WTC11 (cell line): ENCODE measurements around the gene EFS.

ENCODE experiments used
- GABPB1 ChIP-seq: sonication (generic); formaldehyde crosslinking; IDR thresholded peaks from 2 replicates; pipeline ENCODE4 v1.8.1; 2023; ENCODE audit warnings: mild to moderate bottlenecking, missing genetic modification reagents
- HMGA2 ChIP-seq: fragments of 250-450 bp; sonication (Bioruptor Pico); IDR thresholded peaks from 2 replicates; pipeline ENCODE4 v1.4.0; 2021; ENCODE audit warnings: mild to moderate bottlenecking, moderate library complexity
- SOX15 ChIP-seq: fragments of 250-450 bp; sonication (Bioruptor Pico); IDR thresholded peaks from 2 replicates; pipeline ENCODE4 v1.9.0; 2021; ENCODE audit warnings: mild to moderate bottlenecking
- SP1 ChIP-seq: sonication (generic); formaldehyde crosslinking; conservative IDR thresholded peaks from 2 replicates; pipeline ENCODE4 v1.8.1; 2022; ENCODE audit warnings: missing genetic modification reagents
- TF ChIP-seq, protein P1 (sequence below): fragments of 200-600 bp; IDR thresholded peaks from 2 replicates; pipeline ENCODE4 v1.8.0; 2022; ENCODE audit warnings: antibody characterized with exemption
- TF ChIP-seq, protein P2 (sequence below): sonication (generic); formaldehyde crosslinking; IDR thresholded peaks from 2 replicates; pipeline ENCODE4 v1.8.1; 2023; ENCODE audit warnings: mild to moderate bottlenecking, missing genetic modification reagents, moderate library complexity

DNA sequence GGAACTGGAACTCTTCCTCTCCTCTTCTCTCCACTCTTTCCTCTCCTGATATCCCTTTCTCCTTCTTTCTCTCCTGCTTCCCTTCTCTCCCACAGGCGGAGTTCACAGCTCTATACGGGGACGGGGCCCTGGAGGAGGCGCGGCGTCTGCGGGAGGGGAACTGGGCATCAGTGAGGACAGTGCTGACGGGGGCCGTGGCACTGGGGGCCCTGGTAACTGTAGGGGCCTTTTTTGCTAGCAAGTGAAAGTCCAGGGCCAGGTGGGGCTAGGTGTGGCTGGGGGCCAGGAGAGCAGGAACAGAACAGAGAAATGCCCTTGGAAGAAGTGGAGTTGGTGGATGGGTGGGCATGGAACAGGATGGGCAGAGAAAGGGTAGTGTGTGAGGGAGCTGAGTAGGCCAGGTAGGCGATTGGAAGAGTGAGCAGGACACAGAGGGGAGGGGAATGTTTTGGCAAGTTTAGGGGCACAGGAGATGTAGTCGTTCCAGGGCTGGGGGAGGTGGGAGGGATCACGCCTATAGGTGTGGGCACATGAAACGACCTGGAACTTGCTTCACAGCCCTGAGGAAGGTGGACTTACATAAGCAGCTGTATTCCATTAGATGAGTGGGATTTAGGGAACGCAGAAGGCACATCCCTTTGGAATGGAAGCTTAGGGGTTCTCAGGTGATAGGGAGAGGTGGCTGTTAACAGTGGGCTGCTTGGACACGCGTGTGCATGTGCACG, 56.1 kb downstream of the EFS start:
- TF ChIP-seq, protein P1, sequence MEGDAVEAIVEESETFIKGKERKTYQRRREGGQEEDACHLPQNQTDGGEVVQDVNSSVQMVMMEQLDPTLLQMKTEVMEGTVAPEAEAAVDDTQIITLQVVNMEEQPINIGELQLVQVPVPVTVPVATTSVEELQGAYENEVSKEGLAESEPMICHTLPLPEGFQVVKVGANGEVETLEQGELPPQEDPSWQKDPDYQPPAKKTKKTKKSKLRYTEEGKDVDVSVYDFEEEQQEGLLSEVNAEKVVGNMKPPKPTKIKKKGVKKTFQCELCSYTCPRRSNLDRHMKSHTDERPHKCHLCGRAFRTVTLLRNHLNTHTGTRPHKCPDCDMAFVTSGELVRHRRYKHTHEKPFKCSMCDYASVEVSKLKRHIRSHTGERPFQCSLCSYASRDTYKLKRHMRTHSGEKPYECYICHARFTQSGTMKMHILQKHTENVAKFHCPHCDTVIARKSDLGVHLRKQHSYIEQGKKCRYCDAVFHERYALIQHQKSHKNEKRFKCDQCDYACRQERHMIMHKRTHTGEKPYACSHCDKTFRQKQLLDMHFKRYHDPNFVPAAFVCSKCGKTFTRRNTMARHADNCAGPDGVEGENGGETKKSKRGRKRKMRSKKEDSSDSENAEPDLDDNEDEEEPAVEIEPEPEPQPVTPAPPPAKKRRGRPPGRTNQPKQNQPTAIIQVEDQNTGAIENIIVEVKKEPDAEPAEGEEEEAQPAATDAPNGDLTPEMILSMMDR: no peak
- no peak for TF ChIP-seq SOX15 (CRISPR knock-in tag)
- no peak for TF ChIP-seq SP1 (CRISPR knock-in tag)
- TF ChIP-seq, protein P2, sequence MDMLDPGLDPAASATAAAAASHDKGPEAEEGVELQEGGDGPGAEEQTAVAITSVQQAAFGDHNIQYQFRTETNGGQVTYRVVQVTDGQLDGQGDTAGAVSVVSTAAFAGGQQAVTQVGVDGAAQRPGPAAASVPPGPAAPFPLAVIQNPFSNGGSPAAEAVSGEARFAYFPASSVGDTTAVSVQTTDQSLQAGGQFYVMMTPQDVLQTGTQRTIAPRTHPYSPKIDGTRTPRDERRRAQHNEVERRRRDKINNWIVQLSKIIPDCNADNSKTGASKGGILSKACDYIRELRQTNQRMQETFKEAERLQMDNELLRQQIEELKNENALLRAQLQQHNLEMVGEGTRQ (CRISPR knock-in tag): no peak
- TF ChIP-seq GABPB1: no peak
- TF ChIP-seq HMGA2 (CRISPR knock-in tag): no peak
